ENCODE data around the gene NLGN2. TPM values are rescaled to one million over a fixed set of nuclear protein-coding genes. Genes with fewer than 3 reads are reported as not detected.

Gene NLGN2
- total and polyA plus RNA-seq, 2 experiments from 2014 or later: 5.2 to 26.3 TPM

GRCh38 chr17:7418472-7419152 is 11.0 kb downstream of the NLGN2 start:
- H3K9me3 ChIP-seq (ENCODE audit: low read depth): no peaks in the 10 kb centered on the region
- no peak overlapping the region for H3K27ac ChIP-seq
- no peak for TF ChIP-seq CTCF (IDR thresholded peaks at IDR 0.05; ENCODE audit: low read depth, low read length)
- no peak for DNase-seq (ENCODE audit: low read depth in 1 of 2, low spot score in 1 of 2)
- H3K27me3 ChIP-seq: no peaks in the 10 kb centered on the region
- H3K4me3 ChIP-seq: no peak overlapping the region
- no peaks in the 10 kb centered on the region for H3K4me1 ChIP-seq (ENCODE audit: low read depth)
- H3K36me3 ChIP-seq: peaks cover 9% of the 10 kb centered on the region

- Histone ChIP-seq H3K4me1 (ENCODE audit: low read depth) (no peaks in the 10 kb centered on the region), H3K27me3 (no peaks in the 10 kb centered on the region), H3K4me3 (no peak within 1 kb of the TSS), H3K9me3 (ENCODE audit: low read depth) (no peaks in the 10 kb centered on the region), H3K27ac (no peak within 1 kb of the TSS), H3K36me3 (peaks cover 9% of the 10 kb centered on the region)
- no peak for DNase-seq (ENCODE audit: low read depth in 1 of 2, low spot score in 1 of 2)
- TF ChIP-seq CTCF (IDR thresholded peaks at IDR 0.05; ENCODE audit: low read depth, low read length): no peak
These were observed 12.4 kb downstream of the NLGN2 start, which contains the start of gene SPEM1 for GRCh38 chr17:7419819-7420610. SPEM1 (plus strand) TSS chr17:7420324; CDS start chr17:7420385, 61 bp downstream.

GRCh38 chr17:7421186-7421585 is 13.5 kb downstream of the NLGN2 start:
- Histone ChIP-seq H3K36me3 (peaks cover 5% of the 10 kb centered on the region), H3K27ac (no peak overlapping the region), H3K9me3 (ENCODE audit: low read depth) (no peaks in the 10 kb centered on the region), H3K4me1 (ENCODE audit: low read depth) (no peaks in the 10 kb centered on the region), H3K4me3 (no peak overlapping the region), H3K27me3 (no peaks in the 10 kb centered on the region)
- no peak for TF ChIP-seq CTCF (IDR thresholded peaks at IDR 0.05; ENCODE audit: low read depth, low read length)
- no peak for DNase-seq (ENCODE audit: low read depth in 1 of 2, low spot score in 1 of 2)

GRCh38 chr17:7423679-7424078 is 16.0 kb downstream of the NLGN2 start:
- no peak overlapping the region for H3K27ac ChIP-seq
- H3K9me3 ChIP-seq (ENCODE audit: low read depth): no peaks in the 10 kb centered on the region
- no peaks in the 10 kb centered on the region for H3K36me3 ChIP-seq
- H3K27me3 ChIP-seq: no peaks in the 10 kb centered on the region
- no peaks in the 10 kb centered on the region for H3K4me1 ChIP-seq (ENCODE audit: low read depth)
- no peak for DNase-seq (ENCODE audit: low read depth in 1 of 2, low spot score in 1 of 2)
- no peak overlapping the region for H3K4me3 ChIP-seq
- no peak for TF ChIP-seq CTCF (IDR thresholded peaks at IDR 0.05; ENCODE audit: low read depth, low read length)

GRCh38 chr17:7425316-7425715 is 17.7 kb downstream of the NLGN2 start, which contains the start of gene SPEM2:
SPEM2 (plus strand) TSS chr17:7425616; CDS start chr17:7425689, 73 bp downstream.
- no peak within 1 kb of the TSS for H3K27ac ChIP-seq
- DNase-seq (ENCODE audit: low read depth in 1 of 2, low spot score in 1 of 2): no peak
- TF ChIP-seq CTCF (IDR thresholded peaks at IDR 0.05; ENCODE audit: low read depth, low read length): no peak
- H3K9me3 ChIP-seq (ENCODE audit: low read depth): no peaks in the 10 kb centered on the region
- no peak within 1 kb of the TSS for H3K4me3 ChIP-seq
- no peaks in the 10 kb centered on the region for H3K27me3 ChIP-seq
- no peaks in the 10 kb centered on the region for H3K4me1 ChIP-seq (ENCODE audit: low read depth)
- H3K36me3 ChIP-seq: no peaks in the 10 kb centered on the region

All from cardiac muscle cell (in vitro differentiated cells and primary cell).